GM12878 (cell line): ENCODE measurements around the gene HMMR. TPM values are rescaled to one million over a fixed set of nuclear protein-coding genes. Genes with fewer than 3 reads are reported as not detected.
A peak's percentile ranks its signal among the peaks of the same experiment; 100 is the strongest.

ENCODE experiments used
- ATAC-seq: fragments of 200-7000 bp; cut with Tn5 transposase; 3 replicates; pipeline ENCODE4 v1.9.1; 2020; ENCODE audit warnings: mild to moderate bottlenecking, moderate library complexity
- Bru-seq: library from RNA; stranded (reverse); fragments of 400-500 nt; gene quantifications from one replicate; lab custom pipeline; 2021; lab: Mats Ljungman, UMichigan
- BruChase-seq, 2 experiments: library from RNA; stranded (reverse); fragments of 400-500 nt; gene quantifications; one replicate each; lab custom pipeline; 2021; lab: Mats Ljungman, UMichigan
- BruUV-seq: library from RNA; stranded (reverse); fragments of 400-500 nt; replicated peaks from 2 replicates; lab custom pipeline; 2021; lab: Mats Ljungman, UMichigan
- CTCF ChIA-PET: fragments of 300-600 bp; sonication (Branson Sonifier 250); formaldehyde crosslinking; extraction: SDS; loops from one replicate; lab custom pipeline; 2021; ENCODE audit warnings: inconsistent platforms; lab: Yijun Ruan, JAX
- POLR2A ChIA-PET: fragments of 350-600 bp; formaldehyde crosslinking; extraction: SDS; loops from one replicate; lab custom pipeline; 2021; ENCODE audit warnings: inconsistent platforms; lab: Charles Lee
- RAD21 ChIA-PET: fragments of 300-600 bp; sonication (Branson Sonifier 250); formaldehyde crosslinking; loops from one replicate; lab custom pipeline; 2023; ENCODE audit warnings: antibody characterized with exemption; ENCODE audit not compliant: unreplicated experiment; lab: Charles Lee
- SMC1A ChIA-PET: fragments of 300-600 bp; sonication (Branson Sonifier 250); formaldehyde crosslinking; loops from one replicate; lab custom pipeline; 2023; ENCODE audit not compliant: unreplicated experiment, uncharacterized antibody; lab: Charles Lee
- DNase-seq: peaks from one replicate; pipeline ENCODE4 v3.0.0-alpha.2; 2011; ENCODE audit warnings: low read depth, low spot score
- FAIRE-seq: peaks from 3 replicates; lab custom pipeline; 2011; peaks lifted over from hg19 to GRCh38; lab: Jason Lieb, UNC
- H2AFZ ChIP-seq: 2 replicates; pipeline ENCODE4 v1.6.0; 2011; ENCODE audit warnings: low read depth, low read length, control low read depth; ENCODE audit not compliant: control insufficient read depth
- H3K27ac ChIP-seq: 2 replicates; pipeline ENCODE4 v1.5.1; 2011; ENCODE audit warnings: control low read depth; ENCODE audit not compliant: control insufficient read depth, insufficient read depth
- H3K27me3 ChIP-seq, 2 experiments: replicated peaks in 1 of 2; 2 replicates each; pipeline versions ENCODE4 v1.6.0 to v1.6.1; 2011; ENCODE audit warnings: low read length in 1 of 2; ENCODE audit not compliant: control insufficient read depth in 2 of 2, insufficient read depth in 2 of 2
- H3K36me3 ChIP-seq, 2 experiments: 2 replicates each; pipeline ENCODE4 v1.5.1; 2011; ENCODE audit warnings: low read length in 1 of 2; ENCODE audit not compliant: control insufficient read depth in 2 of 2, insufficient read depth in 2 of 2
- H3K4me1 ChIP-seq: 2 replicates; pipeline ENCODE4 v1.6.1; 2011; ENCODE audit warnings: mild to moderate bottlenecking, low read length, moderate library complexity, mixed read lengths; ENCODE audit not compliant: control insufficient read depth, insufficient read depth
- H3K4me2 ChIP-seq: 2 replicates; pipeline ENCODE4 v1.6.0; 2011; ENCODE audit warnings: control low read depth; ENCODE audit not compliant: control insufficient read depth, insufficient read depth
- H3K4me3 ChIP-seq: fragments of 200-600 bp; sonication (generic); 2 replicates; pipeline ENCODE4 v1.5.1; 2016
- H3K79me2 ChIP-seq: 2 replicates; pipeline ENCODE4 v1.6.0; 2011; ENCODE audit warnings: low read length; ENCODE audit not compliant: control insufficient read depth, insufficient read depth
- H3K9ac ChIP-seq: 2 replicates; pipeline ENCODE4 v1.8.0; 2011; ENCODE audit warnings: low read length, control low read depth, mixed read lengths; ENCODE audit not compliant: control insufficient read depth, insufficient read depth
- H3K9me3 ChIP-seq: replicated peaks from 3 replicates; pipeline ENCODE4 v1.5.1; 2011; ENCODE audit warnings: mild to moderate bottlenecking, low read length; ENCODE audit not compliant: control insufficient read depth, insufficient read depth
- H4K20me1 ChIP-seq: 2 replicates; pipeline ENCODE4 v1.6.0; 2011; ENCODE audit not compliant: control insufficient read depth, insufficient read depth
- CBFB ChIP-seq: IDR thresholded peaks from 2 replicates; pipeline ENCODE4 v1.6.1; 2016; ENCODE audit warnings: antibody characterized with exemption, low read depth
- E2F4 ChIP-seq: IDR thresholded peaks from 2 replicates; pipeline ENCODE4 v1.6.1; 2012; ENCODE audit warnings: low read depth, low read length, improper control_type of control experiment
- MTA3 ChIP-seq: IDR thresholded peaks from 2 replicates; pipeline ENCODE4 v1.6.1; 2012; ENCODE audit warnings: low read length, inconsistent platforms, borderline replicate concordance
- POLR2AphosphoS5 ChIP-seq: IDR thresholded peaks from 2 replicates; pipeline ENCODE4 v1.6.1; 2011; ENCODE audit warnings: mild to moderate bottlenecking, low read length, inconsistent platforms
- POU2F2 ChIP-seq: IDR thresholded peaks from 3 replicates; pipeline ENCODE4 v1.6.1; 2011; ENCODE audit warnings: low read depth, mild to moderate bottlenecking, low read length, borderline replicate concordance
- SREBF2 ChIP-seq: IDR thresholded peaks from 2 replicates; pipeline ENCODE4 v1.6.1; 2012; ENCODE audit warnings: mild to moderate bottlenecking, low read length
- ZNF384 ChIP-seq: IDR thresholded peaks from 2 replicates; pipeline ENCODE4 v1.6.1; 2012; ENCODE audit warnings: low read depth, mild to moderate bottlenecking, low read length, improper control_type of control experiment, borderline replicate concordance
- WGBS: methylation state at CpG from one replicate; pipeline ENCODE4 v1.1.6; 2016; ENCODE audit warnings: low lambda C conversion rate; ENCODE audit not compliant: insufficient replicate concordance, insufficient coverage; ENCODE audit errors: missing lambda C conversion rate; 5-methylcytosine and 5-hydroxymethylcytosine counted together
- in situ Hi-C: fragments of 300-500 bp; cut with MboI; formaldehyde crosslinking; loops from 9 replicates; pipeline ENCODE4 v1.14.3; 2018; ENCODE audit warnings: mixed read lengths
- intact Hi-C: fragments of 100-400 bp; cut with micrococcal nuclease; formaldehyde crosslinking; loops from one replicate; pipeline ENCODE4 v1.14.2; 2022; ENCODE audit not compliant: unreplicated experiment
- long read RNA-seq, 2 experiments: library from polyadenylated mRNA; unstranded; transcript quantifications; one replicate each; pipeline ENCODE4 v2.0.0, GENCODE V29; 2019 to 2020
- polyA minus RNA-seq, 3 experiments: library from RNA; depleted of rRNA, polyadenylated mRNA; stranded (reverse); fragments of >200 nt; gene quantifications; 2 replicates each; pipeline ENCODE4 v1.2.3, GENCODE V29; 2011
- polyA plus RNA-seq, 11 experiments: library from polyadenylated mRNA; depleted of rRNA in 4 of 11; unstranded in 6 of 11; stranded (reverse) in 5 of 11; fragments of >200 nt; fragmentation: Nextera tagmentation in 4 of 11; fragmentation: Illumina TruSeq in 1 of 11; extraction: Ambion mirVana in 4 of 11; extraction: Trizol in 1 of 11; gene quantifications; 1 replicate in 1 of 11; 2 replicates in 10 of 11; pipeline versions ENCODE4 v1.2.1 to v1.2.3, GENCODE V29; 2011 to 2016; ENCODE audit warnings: inconsistent platforms in 2 of 11, missing spikeins in 2 of 11, low read depth in 1 of 11
- total RNA-seq, 4 experiments: library from RNA; depleted of rRNA in 3 of 4; stranded (reverse); fragments of >200 nt in 3 of 4; fragmentation: Illumina TruSeq in 1 of 4; extraction: Trizol in 1 of 4; gene quantifications; 2 replicates each; pipeline versions ENCODE4 v1.2.1 to v1.2.3, GENCODE V29; 2013 to 2021
- TF ChIP-seq, protein P1 (sequence below): fragments of 450-650 bp; conservative IDR thresholded peaks from 2 replicates; pipeline ENCODE4 v1.6.1; 2017; ENCODE audit warnings: mild to moderate bottlenecking, moderate library complexity

Gene HMMR, protein sequence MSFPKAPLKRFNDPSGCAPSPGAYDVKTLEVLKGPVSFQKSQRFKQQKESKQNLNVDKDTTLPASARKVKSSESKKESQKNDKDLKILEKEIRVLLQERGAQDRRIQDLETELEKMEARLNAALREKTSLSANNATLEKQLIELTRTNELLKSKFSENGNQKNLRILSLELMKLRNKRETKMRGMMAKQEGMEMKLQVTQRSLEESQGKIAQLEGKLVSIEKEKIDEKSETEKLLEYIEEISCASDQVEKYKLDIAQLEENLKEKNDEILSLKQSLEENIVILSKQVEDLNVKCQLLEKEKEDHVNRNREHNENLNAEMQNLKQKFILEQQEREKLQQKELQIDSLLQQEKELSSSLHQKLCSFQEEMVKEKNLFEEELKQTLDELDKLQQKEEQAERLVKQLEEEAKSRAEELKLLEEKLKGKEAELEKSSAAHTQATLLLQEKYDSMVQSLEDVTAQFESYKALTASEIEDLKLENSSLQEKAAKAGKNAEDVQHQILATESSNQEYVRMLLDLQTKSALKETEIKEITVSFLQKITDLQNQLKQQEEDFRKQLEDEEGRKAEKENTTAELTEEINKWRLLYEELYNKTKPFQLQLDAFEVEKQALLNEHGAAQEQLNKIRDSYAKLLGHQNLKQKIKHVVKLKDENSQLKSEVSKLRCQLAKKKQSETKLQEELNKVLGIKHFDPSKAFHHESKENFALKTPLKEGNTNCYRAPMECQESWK
- 24.5 and 26.0 TPM in 2 replicates for total RNA-seq (2013; cell fraction: nucleolus; rRNA removed)
- total RNA-seq (2014; rRNA removed) (55.2 and 75.9 TPM in 2 replicates), total RNA-seq (2014; rRNA removed; fragmentation: Illumina TruSeq; extraction: Trizol) (96.7 and 101 TPM in 2 replicates), total RNA-seq (2021) (52.6 and 59.3 TPM in 2 replicates), polyA plus RNA-seq (2011; rRNA removed) (63.9 and 131 TPM in 2 replicates), polyA plus RNA-seq (2014; fragmentation: Illumina TruSeq; extraction: Trizol) (93.0 and 111 TPM in 2 replicates), polyA plus RNA-seq (2014; fragmentation: Nextera tagmentation; extraction: Ambion mirVana) (10 to 100 TPM; 58.1 to 64.4 TPM), polyA plus RNA-seq (2014; rRNA removed) (36.1 and 44.1 TPM in 2 replicates), polyA plus RNA-seq (2016; fragmentation: Nextera tagmentation; extraction: Ambion mirVana) (100 to 1,000 TPM; 117 to 122 TPM), polyA minus RNA-seq (2011; rRNA and poly(A)+ RNA removed) (22.7 and 22.8 TPM in 2 replicates), Bru-seq, nascent RNA (percentile 71 among the genes with signal in this experiment), BruChase-seq, experiment 1, labeled RNA remaining after a 6-hour chase (percentile 73 among the genes with signal in this experiment), BruChase-seq, experiment 2, labeled RNA remaining after a 2-hour chase (percentile 74 among the genes with signal in this experiment)
- polyA plus RNA-seq (2011; ENCODE audit: low read depth) = 13.8 TPM
- 16.7 and 19.6 TPM in 2 replicates for polyA plus RNA-seq (2011; cell fraction: cytosol; rRNA removed)
- 34.3 and 53.5 TPM in 2 replicates for polyA plus RNA-seq (2011; cell fraction: nucleus; rRNA removed)
- 18.8 and 33.5 TPM in 2 replicates for polyA plus RNA-seq (2012)
- 10.8 and 14.7 TPM in 2 replicates for polyA minus RNA-seq (2011; cell fraction: cytosol; rRNA and poly(A)+ RNA removed)
- 14.3 and 16.6 TPM in 2 replicates for polyA minus RNA-seq (2011; cell fraction: nucleus; rRNA and poly(A)+ RNA removed)
- long read RNA-seq, experiment 1, transcript HMMR-201 (17 exons, 2,872 nt) = minor isoform, 5 of 61 reads
- long read RNA-seq, experiment 1, transcript HMMR-203 (18 exons, 3,102 nt) = major isoform, 19 of 61 reads
- long read RNA-seq, experiment 1, partial matches to known transcripts = 34 of 61 reads
- long read RNA-seq, experiment 1, other reads (novel, unspliced or antisense) = 2 of 61 reads
- long read RNA-seq, experiment 2, transcript HMMR-203 (18 exons, 3,102 nt) = major isoform, 29 of 398 reads
- long read RNA-seq, experiment 2, transcript HMMR-202 (18 exons, 2,988 nt) = minor isoform, 5 of 398 reads
- long read RNA-seq, experiment 2, transcript HMMR-201 (17 exons, 2,872 nt) = minor isoform, 21 of 398 reads
- long read RNA-seq, experiment 2, partial matches to known transcripts = 328 of 398 reads
- long read RNA-seq, experiment 2, other reads (novel, unspliced or antisense) = 14 of 398 reads

- Histone ChIP-seq H4K20me1 (no peaks in the 10 kb centered on the region), H3K79me2 (peaks cover 76% of the 10 kb centered on the region), H3K4me3 (peak within 1 kb of the TSS; percentile 91), H3K36me3 (no peaks in the 10 kb centered on the region; a peak in 1 of 4 replicates), H3K9me3 (no peaks in the 10 kb centered on the region), H3K27ac (peak within 1 kb of the TSS; percentile 99), H2AFZ (peak within 1 kb of the TSS; percentile 99), H3K4me1 (no peaks in the 10 kb centered on the region; the same call in 1 of the 2 replicates), H3K4me2 (peak within 1 kb of the TSS; percentile 68), H3K27me3 (no peaks in the 10 kb centered on the region), H3K9ac (peak within 1 kb of the TSS; percentile 96)
- WGBS = under 1% methylated on average over 23 of the region's 23 CpGs
- BruUV-seq = TSS peak; percentile 96
- intact Hi-C loops (loop anchor here (1.0 kb wide), 2 partner anchors 23 to 45 kb away; partner anchors contain the start of genes CCNG1 and MAT2B), in situ Hi-C loops (no loop called here)
- ChIA-PET RAD21 (interaction anchor here (0.9 to 6.2 kb wide), 5 partner anchors 21 to 75 kb away, joined by 3 to 78 read pairs (median 3); partner anchors contain the start of genes CCNG1 and MAT2B), SMC1A (interaction anchor here (0.9 to 9.3 kb wide), 11 partner anchors 11 to 46 kb away, joined by 3 to 142 read pairs (median 3); partner anchors contain the start of genes CCNG1 and MAT2B), CTCF (interaction anchor here (0.6 to 6.6 kb wide), 6 partner anchors 13 to 52 kb away, joined by 3 to 74 read pairs (median 8); partner anchors contain the start of gene CCNG1), POLR2A (interaction anchor here (0.7 to 9.1 kb wide), 9 partner anchors 9 to 47 kb away, joined by 3 to 181 read pairs (median 9); partner anchors contain the start of genes CCNG1 and MAT2B)
- FAIRE-seq = no peak
- peak; percentile 3 for ATAC-seq
- no peak for DNase-seq
- TF ChIP-seq SREBF2 (0 out of 2 replicates have a peak, but pooled peaks have one; percentile 11), E2F4 (peak; percentile 91), POLR2AphosphoS5 (peak; percentile 63; the same call in 1 of the 2 replicates), MTA3 (no peak), ZNF384 (no peak), CBFB (no peak; the same call in 1 of the 2 replicates), POU2F2 (peak; percentile 69; the same call in 1 of the 3 replicates)
- TF ChIP-seq, protein P1, sequence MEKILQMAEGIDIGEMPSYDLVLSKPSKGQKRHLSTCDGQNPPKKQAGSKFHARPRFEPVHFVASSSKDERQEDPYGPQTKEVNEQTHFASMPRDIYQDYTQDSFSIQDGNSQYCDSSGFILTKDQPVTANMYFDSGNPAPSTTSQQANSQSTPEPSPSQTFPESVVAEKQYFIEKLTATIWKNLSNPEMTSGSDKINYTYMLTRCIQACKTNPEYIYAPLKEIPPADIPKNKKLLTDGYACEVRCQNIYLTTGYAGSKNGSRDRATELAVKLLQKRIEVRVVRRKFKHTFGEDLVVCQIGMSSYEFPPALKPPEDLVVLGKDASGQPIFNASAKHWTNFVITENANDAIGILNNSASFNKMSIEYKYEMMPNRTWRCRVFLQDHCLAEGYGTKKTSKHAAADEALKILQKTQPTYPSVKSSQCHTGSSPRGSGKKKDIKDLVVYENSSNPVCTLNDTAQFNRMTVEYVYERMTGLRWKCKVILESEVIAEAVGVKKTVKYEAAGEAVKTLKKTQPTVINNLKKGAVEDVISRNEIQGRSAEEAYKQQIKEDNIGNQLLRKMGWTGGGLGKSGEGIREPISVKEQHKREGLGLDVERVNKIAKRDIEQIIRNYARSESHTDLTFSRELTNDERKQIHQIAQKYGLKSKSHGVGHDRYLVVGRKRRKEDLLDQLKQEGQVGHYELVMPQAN = peak; percentile 98
Measured at GRCh38 chr5:163460562-163461171, at the start of gene HMMR. TSS of gene HMMR (plus strand) at chr5:163460632. CDS start at chr5:163460693, 61 bp downstream.
